Activated CD8-positive, alpha-beta T cell treated with anti-CD3 and anti-CD28 coated beads, Interleukin-2, amount 10 ng/mL, durations not matched to agents 7 days and 5 days (primary cell): Measurements from ENCODE around the gene DCANP1. TPM values are rescaled to one million over a fixed set of nuclear protein-coding genes. Genes with fewer than 3 reads are reported as not detected.

Source experiments
- ATAC-seq: fragments of 150-1000 bp; cut with Tn5 transposase; one replicate; pipeline ENCODE4 v1.10.0; 2021; ENCODE audit warnings: moderate library complexity
- CTCF ChIA-PET: fragments of 350-600 bp; sonication (Branson Sonifier 250); formaldehyde crosslinking; loops from one replicate; lab custom pipeline; 2021; ENCODE audit warnings: antibody characterized with exemption; lab: Charles Lee
- POLR2A ChIA-PET: fragments of 350-600 bp; sonication (Branson Sonifier 250); formaldehyde crosslinking; loops from one replicate; lab custom pipeline; 2021; ENCODE audit warnings: antibody characterized with exemption; lab: Charles Lee
- DNase-seq: peaks from one replicate; pipeline ENCODE4 v3.0.0-alpha.2; 2020
- H3K27ac Mint-ChIP-seq: one replicate; pipeline ENCODE4 v1.8.0; 2021; ENCODE audit warnings: mild to moderate bottlenecking, mixed read lengths
- H3K27me3 Mint-ChIP-seq: one replicate; pipeline ENCODE4 v1.8.0; 2021; ENCODE audit warnings: low read depth, mixed read lengths
- H3K36me3 Mint-ChIP-seq: one replicate; pipeline ENCODE4 v1.8.0; 2021; ENCODE audit warnings: low read depth, mixed read lengths
- H3K4me1 Mint-ChIP-seq: one replicate; pipeline ENCODE4 v1.8.0; 2021; ENCODE audit warnings: low read depth, mixed read lengths
- H3K4me3 Mint-ChIP-seq: one replicate; pipeline ENCODE4 v1.8.0; 2021; ENCODE audit warnings: mild to moderate bottlenecking, mixed read lengths
- H3K9me3 Mint-ChIP-seq: one replicate; pipeline ENCODE4 v1.8.0; 2022; ENCODE audit warnings: mixed read lengths; ENCODE audit not compliant: insufficient read depth
- total RNA-seq, 2 experiments: library from RNA; stranded (reverse); gene quantifications; one replicate each; pipeline ENCODE4 v1.2.3, GENCODE V29; 2021

The DCANP1 gene
- total RNA-seq, 2 experiments from 2014 or later: not detected

DNA sequence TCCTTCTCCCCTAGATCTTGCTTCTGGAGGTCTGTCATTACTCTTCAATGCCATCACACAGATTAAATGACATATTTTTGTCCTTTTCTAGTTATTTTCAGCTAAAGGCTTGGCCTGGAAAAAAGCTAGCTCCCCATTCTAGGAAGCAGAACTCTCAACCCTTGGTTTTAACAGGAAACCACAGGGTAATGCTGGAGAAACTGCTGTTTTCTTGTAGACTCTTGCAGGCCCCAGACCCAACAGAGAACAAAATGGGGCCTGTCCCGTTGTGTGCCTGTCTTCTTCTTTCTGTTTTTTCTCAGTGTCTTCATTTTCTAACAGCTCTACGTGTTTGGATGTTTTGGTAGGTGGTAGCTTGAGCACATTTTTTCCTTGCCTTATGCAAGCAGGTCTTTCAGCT is 21.5 kb downstream of the DCANP1 start:
- no peak for DNase-seq
- CTCF ChIA-PET: interaction anchor here (0.8 to 4.4 kb wide), 33 partner anchors 9 to 234 kb away, joined by 3 to 21 read pairs (median 5); partner anchors contain the start of gene MACROH2A1
- POLR2A ChIA-PET: no interaction called here
- Mint-ChIP-seq H3K4me1 (peaks cover 19% of the 10 kb centered on the region), H3K27ac (peak overlapping the region; percentile 84), H3K4me3 (peak overlapping the region; percentile 9), H3K27me3 (peaks cover 27% of the 10 kb centered on the region), H3K9me3 (no peaks in the 10 kb centered on the region), H3K36me3 (no peaks in the 10 kb centered on the region)
- peak; percentile 41 for ATAC-seq

DNA sequence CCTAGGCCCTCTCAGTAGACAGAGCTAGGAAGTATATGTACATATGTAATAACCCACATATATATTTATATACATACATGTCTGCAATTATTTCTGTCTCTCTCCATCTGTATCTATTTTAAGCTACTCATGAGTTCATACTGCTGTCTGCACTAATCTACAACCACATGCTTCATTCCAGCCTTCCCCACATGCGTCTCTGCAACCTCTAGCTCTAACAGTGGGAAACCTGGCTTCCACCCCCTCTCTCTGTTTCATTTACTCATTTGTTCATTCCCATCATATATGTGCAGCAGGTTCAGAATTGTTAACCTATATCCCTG is 23.3 kb downstream of the DCANP1 start:
- CTCF ChIA-PET: interaction anchor here (1.4 to 4.4 kb wide), 4 partner anchors 24 to 137 kb away, joined by 5 to 21 read pairs (median 8); partner anchors contain the start of gene MACROH2A1

DNA sequence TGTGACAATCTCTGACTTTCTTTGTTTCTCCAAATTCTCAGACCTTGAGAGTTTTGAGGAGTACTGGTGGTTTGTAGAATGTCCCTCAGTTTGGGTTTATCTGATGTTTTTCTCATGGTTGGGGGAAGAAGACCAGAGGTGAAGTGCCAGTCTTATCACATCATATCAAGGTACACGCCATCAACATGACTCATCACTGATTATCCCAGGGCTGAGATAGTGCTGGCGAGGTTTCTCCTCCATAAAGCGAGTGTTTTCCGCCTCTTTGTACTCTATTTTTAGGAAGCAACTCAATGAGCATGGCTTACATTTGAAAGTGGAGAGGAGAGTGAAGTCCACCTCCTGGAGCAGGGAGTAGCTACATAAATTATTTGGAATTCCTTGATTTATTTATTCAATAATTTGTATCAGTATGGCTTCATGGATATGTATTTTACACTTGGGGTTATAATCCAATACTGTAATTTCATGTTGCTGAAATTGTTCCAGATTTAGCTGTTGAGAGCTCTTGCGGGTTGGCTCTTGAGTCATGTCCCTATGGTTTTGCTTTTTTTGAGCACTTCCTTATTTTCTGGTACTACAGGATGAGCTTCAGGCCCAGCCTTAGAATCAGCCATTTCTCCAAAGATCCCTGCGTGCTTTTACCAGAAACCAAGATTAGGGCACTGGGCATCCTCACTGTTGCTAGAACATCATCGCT is 23.9 kb downstream of the DCANP1 start:
- ChIA-PET POLR2A (no interaction called here), CTCF (interaction anchor here (0.6 to 4.4 kb wide), 2 partner anchors 35 to 708 kb away, joined by 3 to 21 read pairs; no protein-coding TSS in a partner anchor)
- ATAC-seq (no peak), DNase-seq (no peak)
- Mint-ChIP-seq H3K4me3 (no peak overlapping the region), H3K27ac (no peak overlapping the region), H3K27me3 (peaks cover 34% of the 10 kb centered on the region), H3K36me3 (no peaks in the 10 kb centered on the region), H3K9me3 (no peaks in the 10 kb centered on the region), H3K4me1 (peaks cover 19% of the 10 kb centered on the region)

More for the DNA sequence above, 23.3 kb downstream of the DCANP1 start:
- H3K27ac Mint-ChIP-seq: no peak overlapping the region
- H3K4me3 Mint-ChIP-seq: no peak overlapping the region
- H3K4me1 Mint-ChIP-seq: peaks cover 19% of the 10 kb centered on the region
- POLR2A ChIA-PET: interaction anchor here (1.5 kb wide), 1 partner anchor 26 kb away, joined by 3 read pairs; no protein-coding TSS in a partner anchor
- H3K27me3 Mint-ChIP-seq: peaks cover 34% of the 10 kb centered on the region
- ATAC-seq: no peak
- H3K9me3 Mint-ChIP-seq: no peaks in the 10 kb centered on the region
- DNase-seq: no peak
- H3K36me3 Mint-ChIP-seq: no peaks in the 10 kb centered on the region

DNA sequence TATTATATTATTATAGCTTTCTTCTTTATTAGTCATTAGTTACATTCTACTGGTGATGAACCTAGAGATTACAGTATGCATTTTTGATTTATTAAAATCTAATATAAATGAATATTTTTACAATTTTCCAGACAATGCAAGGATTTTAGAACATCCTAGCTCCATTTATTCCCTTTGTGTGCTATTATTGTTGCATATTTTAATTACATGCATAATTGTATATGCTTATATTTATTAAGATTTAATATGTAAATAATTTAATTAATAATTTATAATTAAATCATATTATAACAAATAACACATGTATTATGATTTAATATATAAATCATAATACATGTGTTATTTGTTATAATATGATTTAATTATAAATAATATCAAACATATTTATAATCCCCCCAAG is 24.7 kb downstream of the DCANP1 start:
- Mint-ChIP-seq H3K27me3 (peaks cover 40% of the 10 kb centered on the region), H3K9me3 (no peaks in the 10 kb centered on the region)
- CTCF ChIA-PET: interaction anchor here (1.3 kb wide), 1 partner anchor 35 kb away, joined by 3 read pairs; no protein-coding TSS in a partner anchor

DNA sequence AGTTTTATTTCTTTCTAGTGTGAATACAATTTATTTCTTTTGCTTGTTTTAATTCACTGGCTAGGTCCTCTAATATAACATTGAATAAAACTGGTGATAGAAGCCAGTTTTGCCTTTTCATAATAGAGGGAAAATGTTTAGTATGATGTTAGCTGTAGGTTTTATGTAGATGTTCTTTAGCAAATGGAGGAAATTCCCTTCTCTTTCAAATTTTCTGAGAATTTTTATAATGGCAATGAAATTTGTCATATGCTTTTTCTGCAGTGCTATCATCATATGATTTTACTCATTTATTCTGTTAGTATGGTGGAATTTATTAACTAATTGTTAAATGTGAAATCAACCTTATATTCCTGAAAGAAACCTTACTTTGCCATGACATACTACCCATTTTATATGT is 30.1 kb downstream of the DCANP1 start:
- no peak overlapping the region for H3K4me3 Mint-ChIP-seq
- H3K27me3 Mint-ChIP-seq: peaks cover 49% of the 10 kb centered on the region
- no peaks in the 10 kb centered on the region for H3K4me1 Mint-ChIP-seq
- CTCF ChIA-PET: interaction anchor here (2.6 kb wide), 1 partner anchor 9 kb away, joined by 6 read pairs; no protein-coding TSS in a partner anchor
- POLR2A ChIA-PET: no interaction called here
- DNase-seq (no peak), ATAC-seq (no peak)
- H3K27ac Mint-ChIP-seq: no peak overlapping the region
- H3K9me3 Mint-ChIP-seq: no peaks in the 10 kb centered on the region
- no peaks in the 10 kb centered on the region for H3K36me3 Mint-ChIP-seq

More for the DNA sequence above, 24.7 kb downstream of the DCANP1 start:
- ATAC-seq: no peak
- no peak overlapping the region for H3K4me3 Mint-ChIP-seq
- H3K27ac Mint-ChIP-seq: no peak overlapping the region
- H3K36me3 Mint-ChIP-seq: no peaks in the 10 kb centered on the region
- H3K4me1 Mint-ChIP-seq: peaks cover 19% of the 10 kb centered on the region
- DNase-seq: no peak
- POLR2A ChIA-PET: no interaction called here

DNA sequence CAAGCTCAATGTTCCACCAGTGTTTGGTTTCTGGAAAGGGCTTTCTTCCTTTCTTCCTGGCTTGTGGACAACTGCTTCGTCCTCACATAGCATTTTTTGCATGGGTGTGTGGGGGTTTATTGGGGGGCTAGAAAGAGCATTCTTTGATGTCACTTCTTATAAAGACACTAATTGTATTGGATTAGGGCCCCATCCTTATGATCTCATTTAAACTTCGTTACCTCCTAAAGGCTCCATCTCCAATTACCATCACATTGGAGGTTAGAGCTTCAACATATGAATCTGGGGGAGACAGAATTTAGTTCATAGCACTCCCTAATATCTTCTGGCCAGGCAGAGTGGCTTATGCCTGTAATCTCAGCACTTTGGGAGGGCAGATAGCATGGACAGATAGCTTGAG is 42.1 kb downstream of the DCANP1 start:
- Mint-ChIP-seq H3K27me3 (peaks cover 30% of the 10 kb centered on the region), H3K4me3 (no peak overlapping the region), H3K36me3 (no peaks in the 10 kb centered on the region), H3K4me1 (peaks cover 2% of the 10 kb centered on the region), H3K27ac (no peak overlapping the region), H3K9me3 (peaks cover 4% of the 10 kb centered on the region)
- POLR2A ChIA-PET: interaction anchor here (0.6 to 1.3 kb wide), 2 partner anchors 10 to 457 kb away, joined by 3 to 11 read pairs; no protein-coding TSS in a partner anchor
- CTCF ChIA-PET: interaction anchor here (4.3 kb wide), 1 partner anchor 21 kb away, joined by 12 read pairs; no protein-coding TSS in a partner anchor
- no peak for ATAC-seq
- no peak for DNase-seq

DNA sequence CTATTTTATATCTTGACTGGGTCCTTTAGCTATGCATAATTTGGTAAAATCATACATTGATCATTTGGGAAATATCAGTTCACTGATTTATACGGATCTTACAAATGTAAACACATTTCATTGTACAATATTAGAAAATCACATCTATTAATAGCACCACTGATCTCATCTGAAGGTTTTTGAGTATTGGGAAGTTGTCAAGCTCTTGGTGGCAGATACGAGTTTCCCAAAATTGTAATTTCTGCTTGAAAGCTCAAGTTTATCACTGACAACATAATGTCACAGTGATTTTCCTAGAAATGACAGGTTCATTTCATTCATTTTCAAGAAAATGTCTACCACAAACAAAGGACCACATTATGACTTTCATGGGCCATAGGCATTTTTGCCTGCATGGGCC is 45.1 kb downstream of the DCANP1 start:
- peaks cover 9% of the 10 kb centered on the region for H3K36me3 Mint-ChIP-seq
- H3K4me3 Mint-ChIP-seq: no peak overlapping the region
- H3K27me3 Mint-ChIP-seq: peaks cover 22% of the 10 kb centered on the region
- no peak overlapping the region for H3K27ac Mint-ChIP-seq
- peaks cover 4% of the 10 kb centered on the region for H3K9me3 Mint-ChIP-seq
- ChIA-PET POLR2A (no interaction called here), CTCF (interaction anchor here (0.9 to 2.5 kb wide), 5 partner anchors 23 to 150 kb away, joined by 3 to 9 read pairs (median 6); no protein-coding TSS in a partner anchor)
- DNase-seq (no peak), ATAC-seq (no peak)
- H3K4me1 Mint-ChIP-seq: peaks cover 20% of the 10 kb centered on the region

DNA sequence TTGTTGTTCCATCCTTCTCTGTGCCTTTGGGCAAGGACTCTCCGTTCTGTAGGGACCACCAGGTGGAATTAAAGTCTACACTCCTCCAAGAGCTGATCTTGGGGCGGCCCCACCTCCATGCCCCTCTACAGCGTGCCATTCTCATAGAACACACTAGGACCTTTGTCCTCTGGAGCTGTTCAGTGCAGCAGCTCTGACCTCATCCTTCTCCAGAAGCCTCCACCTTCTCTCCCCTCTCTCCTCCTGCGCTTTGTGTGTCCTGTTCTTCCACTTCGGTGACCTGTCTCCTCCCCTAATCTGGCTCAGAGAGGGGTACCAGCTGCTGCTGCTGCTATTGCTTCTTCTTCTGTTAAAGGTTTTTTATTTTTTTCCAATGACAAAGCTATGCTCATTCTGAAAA is 46.3 kb downstream of the DCANP1 start:
- Mint-ChIP-seq H3K27me3 (peaks cover 18% of the 10 kb centered on the region), H3K9me3 (peaks cover 4% of the 10 kb centered on the region), H3K4me3 (no peak overlapping the region), H3K36me3 (peaks cover 17% of the 10 kb centered on the region), H3K4me1 (peaks cover 31% of the 10 kb centered on the region), H3K27ac (no peak overlapping the region)
- DNase-seq: no peak
- ChIA-PET POLR2A (no interaction called here), CTCF (interaction anchor here (1.6 to 2.5 kb wide), 3 partner anchors 25 to 151 kb away, joined by 3 to 9 read pairs (median 7); no protein-coding TSS in a partner anchor)
- no peak for ATAC-seq

DNA sequence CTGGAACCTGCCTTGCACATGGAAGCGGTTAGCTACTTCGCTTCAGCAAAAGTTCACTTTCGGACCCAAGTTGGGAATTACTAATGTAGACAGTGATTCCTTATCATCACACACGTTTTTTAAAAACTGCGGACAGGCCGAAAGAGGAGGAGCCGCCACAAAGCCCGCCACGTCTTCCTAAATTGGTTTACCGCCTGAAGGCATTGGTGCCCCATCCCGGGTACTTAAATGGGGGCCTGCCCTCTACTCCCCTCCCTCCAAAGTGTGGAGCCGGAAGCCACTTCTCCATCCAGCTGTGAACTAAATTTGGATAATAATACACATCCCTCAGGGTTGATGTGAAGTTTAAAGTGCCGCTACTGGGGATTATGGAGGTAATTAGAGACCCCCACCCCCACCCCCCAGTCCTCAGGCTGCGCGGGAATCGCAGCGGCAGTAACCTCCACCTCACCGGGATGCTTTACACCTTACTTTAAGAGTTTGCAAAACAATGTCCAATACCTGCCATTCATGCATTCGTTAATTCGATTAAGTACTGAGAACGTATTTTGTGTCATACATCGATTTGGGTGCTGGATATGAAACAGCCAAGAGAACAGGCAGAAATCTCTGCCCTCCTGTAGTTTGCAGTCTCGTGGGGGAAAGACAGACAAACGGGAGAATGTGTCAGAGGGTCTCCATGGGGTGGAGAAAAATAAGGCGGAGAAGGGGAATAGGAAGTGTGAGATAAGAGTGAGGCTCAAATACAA is 47.2 kb downstream of the DCANP1 start:
- ATAC-seq (no peak), DNase-seq (peak; percentile 10)
- ChIA-PET CTCF (interaction anchor here (1.3 kb wide), 1 partner anchor 25 kb away, joined by 7 read pairs; no protein-coding TSS in a partner anchor), POLR2A (interaction anchor here (1.0 to 1.3 kb wide), 2 partner anchors 9 to 18 kb away, joined by 3 to 4 read pairs; no protein-coding TSS in a partner anchor)
- Mint-ChIP-seq H3K4me3 (peak overlapping the region; percentile 80), H3K27ac (peak overlapping the region; percentile 87), H3K27me3 (peaks cover 14% of the 10 kb centered on the region), H3K36me3 (peaks cover 22% of the 10 kb centered on the region), H3K9me3 (peaks cover 2% of the 10 kb centered on the region), H3K4me1 (peaks cover 40% of the 10 kb centered on the region)

DNA sequence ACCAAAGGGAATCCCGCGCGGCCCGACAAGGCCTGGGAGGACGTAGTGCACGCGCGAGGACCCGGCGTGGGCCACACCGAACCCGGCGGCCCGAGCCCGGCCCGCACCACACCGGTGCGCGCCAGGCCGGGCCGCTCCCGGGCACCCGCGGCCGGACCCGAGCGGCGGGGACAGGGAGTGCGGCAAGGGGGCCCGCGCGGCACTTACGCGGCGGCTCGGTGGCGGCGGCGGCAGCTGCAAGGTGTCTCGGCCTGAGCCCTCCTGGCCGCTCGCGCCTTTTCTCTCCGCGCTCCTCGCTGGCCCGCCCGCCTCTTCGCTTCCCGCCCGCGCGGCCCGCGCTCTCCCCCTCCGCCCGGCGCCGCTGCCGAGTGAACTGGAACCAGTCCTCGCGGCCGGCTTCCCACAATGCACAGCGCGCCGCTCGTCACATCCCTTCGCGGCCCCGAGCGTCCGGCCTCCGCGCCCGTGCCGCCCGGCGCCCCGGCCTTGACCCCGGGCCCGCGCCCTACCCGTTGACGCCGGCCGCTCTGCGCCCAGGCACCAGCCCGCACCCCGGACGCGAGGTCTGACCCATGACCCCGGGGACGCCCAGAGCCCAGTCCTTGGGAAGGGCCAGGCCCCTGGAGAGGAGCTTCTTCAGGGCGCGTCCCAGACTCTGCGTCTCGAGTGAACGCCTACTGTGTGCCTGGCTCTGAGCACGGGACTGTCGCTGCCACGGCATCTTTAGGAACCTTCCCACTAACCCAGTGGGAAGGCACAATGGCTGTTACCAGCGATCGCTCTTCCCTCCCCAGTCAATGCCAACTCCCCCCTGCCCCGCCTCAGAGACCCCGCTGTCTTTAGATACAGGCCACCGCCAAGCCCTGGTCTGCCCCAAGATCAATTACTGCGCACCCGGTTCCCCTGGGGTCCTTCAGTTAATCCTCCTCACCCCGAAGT is 48.0 kb downstream of the DCANP1 start, which contains the start of gene MACROH2A1:
MACROH2A1 (minus strand) TSS at position 377 of the 939 bp plus-strand sequence. CDS start 10,138 bp downstream, outside the sequence.
- ATAC-seq (peak; percentile 90), DNase-seq (peak; percentile 89)
- Mint-ChIP-seq H3K4me1 (peaks cover 48% of the 10 kb centered on the region), H3K36me3 (peaks cover 23% of the 10 kb centered on the region), H3K27me3 (peaks cover 13% of the 10 kb centered on the region), H3K4me3 (peak within 1 kb of the TSS; percentile 88), H3K9me3 (no peaks in the 10 kb centered on the region), H3K27ac (peak within 1 kb of the TSS; percentile 90)
- CTCF ChIA-PET: interaction anchor here (1.3 kb wide), 1 partner anchor 26 kb away, joined by 7 read pairs; no protein-coding TSS in a partner anchor
- POLR2A ChIA-PET: interaction anchor here (1.0 to 1.6 kb wide), 3 partner anchors 8 to 25 kb away, joined by 3 to 4 read pairs (median 3); no protein-coding TSS in a partner anchor
